GM19099 (cell line): ENCODE data around the gene RBM47.

ENCODE experiments used
- POLR2A ChIP-seq: IDR thresholded peaks from 3 replicates; pipeline ENCODE4 v1.6.1; 2011; ENCODE audit warnings: low read depth; ENCODE audit not compliant: insufficient read length; ENCODE audit errors: extremely low read depth

RBM47 gene

DNA sequence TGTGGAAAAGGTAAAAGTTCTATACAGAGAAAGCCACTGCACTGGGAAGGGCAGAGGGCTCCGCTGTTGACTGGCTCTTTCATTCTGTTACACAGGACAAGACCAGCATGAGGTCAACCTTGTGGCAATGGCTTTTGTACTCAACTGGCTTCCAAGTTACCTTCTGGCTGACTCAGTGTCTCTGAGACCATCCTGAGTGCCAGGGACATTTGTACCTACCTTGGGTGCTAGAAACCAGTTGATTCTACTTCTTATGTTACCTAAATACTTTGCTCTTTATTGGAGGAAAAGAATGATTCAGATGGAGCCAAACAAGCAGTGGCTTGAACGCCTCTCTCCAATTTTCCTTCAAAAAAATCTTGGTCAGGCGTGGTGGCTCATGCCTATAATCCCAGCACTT is 123.2 kb downstream of the RBM47 start:
- no peak for TF ChIP-seq POLR2A

- no peak for TF ChIP-seq POLR2A
Observed at GRCh38 chr4:40506066-40506465, 123.6 kb downstream of the RBM47 start.

- no peak for TF ChIP-seq POLR2A
Observed at GRCh38 chr4:40502934-40503333, 126.7 kb downstream of the RBM47 start.

DNA sequence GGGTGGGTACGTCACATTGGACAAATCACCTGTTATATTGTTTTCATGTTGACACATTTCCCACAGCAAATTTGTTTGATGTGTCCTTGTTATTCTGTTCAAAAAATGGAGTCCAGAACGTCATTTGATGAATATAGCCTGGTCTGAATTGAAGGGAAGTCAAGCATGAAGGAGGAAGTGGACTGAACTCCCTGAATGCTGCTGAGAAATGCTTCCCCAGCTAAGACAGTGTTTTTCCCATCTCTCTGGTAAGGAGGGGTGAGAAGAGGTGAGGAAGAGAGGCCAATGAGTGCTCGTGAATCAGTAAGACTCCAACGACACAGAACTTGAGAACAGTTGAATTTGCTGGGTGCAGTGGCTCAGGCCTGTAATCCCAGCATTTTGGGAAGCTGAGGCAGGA is 127.4 kb downstream of the RBM47 start:
- TF ChIP-seq POLR2A: no peak

DNA sequence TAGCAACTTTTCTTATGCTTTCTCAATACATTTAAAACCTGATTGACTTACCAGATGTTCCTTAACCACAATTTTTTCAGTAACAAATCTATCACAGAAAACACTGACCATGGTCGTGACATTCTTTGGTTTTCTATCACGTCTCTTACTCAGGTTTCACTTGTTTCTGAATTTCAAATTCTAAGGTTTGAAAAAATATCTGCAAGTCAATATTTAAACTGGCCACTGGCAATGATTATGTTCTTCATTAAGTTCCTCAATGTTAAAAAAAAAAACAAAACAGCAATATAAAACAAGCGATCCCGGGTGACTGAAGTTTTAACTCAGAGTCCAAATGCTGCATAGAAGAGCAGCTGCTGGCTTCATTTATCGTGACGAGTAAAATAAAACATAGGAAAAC is 128.9 kb downstream of the RBM47 start:
- no peak for TF ChIP-seq POLR2A

- TF ChIP-seq POLR2A: no peak
Observed at GRCh38 chr4:40493160-40493559, 136.5 kb downstream of the RBM47 start.

DNA sequence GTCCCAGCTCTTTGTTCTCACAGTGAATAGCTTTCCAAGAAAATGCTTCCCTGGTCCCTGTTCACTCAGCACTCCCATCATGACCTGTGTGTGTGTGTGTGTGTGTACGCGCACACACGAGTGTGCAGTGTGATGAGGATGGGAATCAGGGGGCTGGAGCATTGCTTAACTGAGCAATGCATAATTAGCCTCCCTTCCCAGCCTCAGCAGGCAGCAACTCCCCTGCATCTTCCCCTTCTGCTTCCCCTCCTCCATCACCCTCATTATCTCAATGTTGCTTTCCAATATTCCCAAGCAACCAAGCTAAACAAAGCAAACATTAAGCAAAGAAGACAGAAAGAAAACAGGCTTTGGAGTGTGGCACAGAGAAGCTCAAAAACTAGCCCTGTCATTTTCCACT is 137.0 kb downstream of the RBM47 start:
- TF ChIP-seq POLR2A: no peak

- no peak for TF ChIP-seq POLR2A
Observed at GRCh38 chr4:40490481-40490880, 139.2 kb downstream of the RBM47 start.

DNA sequence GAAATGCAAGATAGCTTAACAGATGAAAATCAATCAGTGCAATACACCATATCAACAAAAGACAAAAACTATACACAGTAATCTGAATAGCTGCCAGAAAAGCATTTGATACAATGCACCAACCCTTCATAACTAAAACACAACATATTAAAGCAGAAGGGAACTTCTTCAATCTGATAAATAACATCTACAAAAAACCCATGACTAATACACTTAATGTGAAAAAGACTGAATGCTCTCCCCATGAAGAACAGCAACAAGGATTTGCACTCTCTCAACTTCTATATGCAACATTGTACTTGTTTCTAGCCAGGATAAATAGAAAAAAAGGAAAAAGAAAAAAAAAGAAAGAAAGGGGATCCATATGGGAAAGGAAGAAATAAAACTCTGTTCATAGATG is 139.7 kb downstream of the RBM47 start:
- TF ChIP-seq POLR2A: no peak

DNA sequence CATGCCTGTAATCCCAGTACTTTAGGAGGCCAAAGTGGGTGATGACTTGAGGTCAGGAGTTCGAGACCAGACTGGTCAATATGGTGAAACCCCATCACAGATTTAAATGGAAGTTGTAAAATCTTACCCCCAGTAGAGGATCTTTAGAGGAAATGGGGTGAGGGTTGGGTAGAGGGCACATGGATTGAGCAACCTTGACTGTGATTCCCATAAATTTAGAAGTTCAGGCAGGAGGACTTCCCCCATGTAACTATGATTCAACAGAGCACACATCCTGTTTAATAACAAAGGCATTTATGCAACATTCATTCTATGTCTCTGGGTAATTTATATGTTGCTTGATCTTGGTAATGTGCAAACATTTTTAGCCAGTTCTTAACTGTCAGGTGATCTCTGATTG is 143.1 kb downstream of the RBM47 start:
- no peak for TF ChIP-seq POLR2A

DNA sequence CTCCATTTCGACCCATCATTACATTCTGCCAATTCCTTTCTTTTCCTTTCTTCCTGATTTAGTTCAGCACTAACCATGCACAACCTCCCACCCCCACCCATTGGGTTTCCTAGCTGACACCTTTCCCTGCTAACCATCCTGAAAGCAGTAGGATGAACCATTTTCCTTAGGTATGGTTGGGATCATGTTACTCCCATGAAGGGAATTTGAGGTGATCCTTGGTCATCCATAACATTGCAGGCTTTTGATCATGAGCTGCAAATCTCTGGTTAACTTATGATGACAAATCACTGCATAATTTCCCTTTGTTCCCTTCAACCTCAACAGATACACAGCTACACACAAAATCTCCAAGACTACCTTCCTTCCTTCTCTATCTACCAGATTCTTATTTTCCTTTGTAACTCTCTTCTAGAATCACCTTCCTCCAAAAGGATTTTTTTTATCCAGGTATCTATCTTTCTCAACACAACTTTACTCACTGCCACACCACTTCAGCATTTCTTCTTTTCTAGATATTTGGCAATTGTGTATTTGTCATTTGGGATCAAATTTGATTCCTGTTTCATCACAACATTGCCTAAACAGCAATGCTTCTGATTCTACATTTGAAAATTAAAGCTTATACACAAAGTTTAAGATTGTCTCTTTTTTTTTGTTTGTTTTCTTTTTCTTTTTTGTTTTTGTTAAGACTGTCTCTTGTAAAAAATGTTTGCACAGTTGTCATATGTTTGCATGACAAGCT is 145.1 kb downstream of the RBM47 start:
- TF ChIP-seq POLR2A: no peak

DNA sequence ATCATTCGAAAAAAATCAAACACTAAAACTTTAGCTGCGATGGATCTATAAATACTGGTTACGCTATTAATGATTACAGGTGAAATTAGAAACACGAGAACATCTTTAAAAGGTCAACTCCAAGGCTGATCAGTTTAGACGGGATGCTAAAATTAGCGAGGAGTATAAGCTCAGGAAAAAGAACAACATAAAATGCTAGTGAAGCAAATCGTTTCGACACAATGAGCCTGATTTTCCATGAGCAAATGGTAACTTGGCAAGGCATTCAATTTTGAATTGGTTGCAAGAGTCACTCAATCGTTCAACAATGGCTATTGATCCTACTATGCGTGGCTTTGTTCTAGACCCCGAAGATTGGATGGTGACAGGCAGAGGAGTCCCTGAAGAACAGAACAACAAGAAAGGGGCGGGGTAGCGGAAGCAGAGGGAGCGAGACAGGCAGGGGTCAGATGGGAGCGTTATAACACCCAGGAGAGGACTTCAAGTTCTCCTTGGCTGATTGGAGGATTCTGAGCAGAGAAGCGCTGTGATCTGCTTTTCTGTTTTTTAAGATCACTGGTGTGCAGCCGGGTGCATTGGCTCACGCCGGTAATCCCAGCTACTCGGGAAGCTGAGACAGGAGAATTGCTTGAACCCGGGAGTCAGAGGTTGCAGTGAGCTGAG is 146.5 kb downstream of the RBM47 start:
- TF ChIP-seq POLR2A: no peak

DNA sequence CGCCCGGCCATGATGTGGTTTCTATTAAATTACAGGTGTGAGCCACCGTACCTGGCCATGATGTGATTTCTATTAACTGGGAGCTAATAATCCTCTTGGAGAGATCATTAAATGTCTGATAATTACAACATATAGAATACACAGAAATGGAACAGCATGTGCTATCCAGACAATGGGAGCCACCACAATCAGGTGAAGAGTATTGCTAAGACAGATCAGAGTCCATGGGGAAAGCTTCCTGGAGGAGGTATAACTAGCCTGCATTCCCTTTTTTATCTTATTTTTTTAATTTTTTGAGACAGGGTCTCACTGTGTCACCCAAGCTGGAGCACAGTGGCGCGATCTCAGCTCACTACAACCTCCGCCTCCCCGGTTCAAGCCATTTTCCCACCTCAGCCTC is 147.7 kb downstream of the RBM47 start:
- TF ChIP-seq POLR2A: no peak

GRCh38 chr4:40480291-40480690 is 149.4 kb downstream of the RBM47 start:
- TF ChIP-seq POLR2A: no peak

DNA sequence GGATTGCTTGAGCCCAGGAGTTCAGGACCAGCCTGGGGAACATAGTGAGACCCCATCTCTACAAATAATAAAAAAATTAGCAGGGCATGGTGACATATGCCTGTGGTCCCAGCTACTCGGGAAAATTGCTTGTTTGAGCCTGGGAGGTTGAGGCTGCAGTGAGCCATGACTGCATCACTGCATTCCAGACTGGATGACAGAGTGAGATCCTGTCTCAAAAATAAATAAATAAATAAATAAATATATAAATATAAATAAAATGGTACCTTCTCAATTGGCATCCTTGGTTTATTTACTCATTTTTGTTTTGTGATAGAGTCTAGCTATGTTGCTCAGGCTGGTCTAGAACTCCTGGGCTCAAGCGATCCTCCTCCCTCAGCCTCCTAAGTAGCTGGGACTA is 150.3 kb downstream of the RBM47 start:
- TF ChIP-seq POLR2A: no peak

- TF ChIP-seq POLR2A: no peak
Observed at GRCh38 chr4:40475609-40476008, 154.1 kb downstream of the RBM47 start.
